ENCODE measurements around the gene ATP2A2. TPM values are rescaled to one million over a fixed set of nuclear protein-coding genes. Genes with fewer than 3 reads are reported as not detected.
"Not testable (repeated sequence)": the region's sequence is repeated elsewhere in the genome, so short reads cannot be mapped to it uniquely, and the experiment has no call there.

Gene ATP2A2
- total and polyA plus RNA-seq, 12 donors, result 316 to 4,750 (median 1,535) TPM

DNA sequence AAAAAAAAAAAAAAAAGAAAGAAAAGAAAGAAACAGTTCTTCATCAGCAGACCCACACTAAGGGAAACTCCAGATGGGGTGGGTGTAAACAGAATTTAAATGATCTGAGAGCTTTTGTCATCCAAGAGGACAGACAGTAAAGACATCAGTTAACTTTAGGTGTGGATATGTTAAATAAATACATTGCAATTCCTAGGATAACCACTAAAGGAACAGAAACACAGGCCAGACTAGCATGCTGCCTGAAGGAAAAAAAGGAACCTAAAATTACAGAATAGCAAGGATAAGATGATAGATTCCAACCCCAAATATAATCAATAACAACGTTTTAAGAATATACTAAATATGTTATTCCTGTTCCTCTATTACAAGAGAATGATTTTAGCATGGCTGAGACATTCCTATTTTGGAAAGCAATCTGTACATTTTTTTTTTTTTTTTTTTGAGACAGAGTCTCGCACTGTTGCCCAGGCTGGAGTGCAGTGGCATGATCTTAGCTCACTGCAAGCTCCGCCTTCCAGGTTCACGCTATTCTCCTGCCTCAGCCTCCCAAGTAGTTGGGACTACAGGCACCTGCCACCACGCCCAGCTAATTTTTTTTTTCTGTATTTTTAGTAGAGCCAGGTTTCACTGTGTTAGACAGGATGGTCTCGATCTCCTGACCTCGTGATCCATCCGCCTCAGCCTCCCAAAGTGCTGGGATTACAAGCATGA, 77.5 kb downstream of the ATP2A2 start:
- intact Hi-C loops (cut with DNase I); H3K36me3 ChIP-seq; H3K27me3 ChIP-seq; H3K9me3 ChIP-seq; DNase-seq; ATAC-seq; H3K4me3 ChIP-seq; H3K27ac ChIP-seq: not testable (repeated sequence)
- H3K4me1 ChIP-seq, result peaks cover 0 to 23% (median 0%) of the 10 kb centered on the region in 9 donors
- WGBS, 2 donors, result 89 to 90% methylated on average over 7 to 8 of the region's 8 CpGs
- TF ChIP-seq, protein P1, sequence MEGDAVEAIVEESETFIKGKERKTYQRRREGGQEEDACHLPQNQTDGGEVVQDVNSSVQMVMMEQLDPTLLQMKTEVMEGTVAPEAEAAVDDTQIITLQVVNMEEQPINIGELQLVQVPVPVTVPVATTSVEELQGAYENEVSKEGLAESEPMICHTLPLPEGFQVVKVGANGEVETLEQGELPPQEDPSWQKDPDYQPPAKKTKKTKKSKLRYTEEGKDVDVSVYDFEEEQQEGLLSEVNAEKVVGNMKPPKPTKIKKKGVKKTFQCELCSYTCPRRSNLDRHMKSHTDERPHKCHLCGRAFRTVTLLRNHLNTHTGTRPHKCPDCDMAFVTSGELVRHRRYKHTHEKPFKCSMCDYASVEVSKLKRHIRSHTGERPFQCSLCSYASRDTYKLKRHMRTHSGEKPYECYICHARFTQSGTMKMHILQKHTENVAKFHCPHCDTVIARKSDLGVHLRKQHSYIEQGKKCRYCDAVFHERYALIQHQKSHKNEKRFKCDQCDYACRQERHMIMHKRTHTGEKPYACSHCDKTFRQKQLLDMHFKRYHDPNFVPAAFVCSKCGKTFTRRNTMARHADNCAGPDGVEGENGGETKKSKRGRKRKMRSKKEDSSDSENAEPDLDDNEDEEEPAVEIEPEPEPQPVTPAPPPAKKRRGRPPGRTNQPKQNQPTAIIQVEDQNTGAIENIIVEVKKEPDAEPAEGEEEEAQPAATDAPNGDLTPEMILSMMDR (IDR thresholded peaks at IDR 0.05), result peak in 2 of 9 donors; percentile 23 to 28

DNA sequence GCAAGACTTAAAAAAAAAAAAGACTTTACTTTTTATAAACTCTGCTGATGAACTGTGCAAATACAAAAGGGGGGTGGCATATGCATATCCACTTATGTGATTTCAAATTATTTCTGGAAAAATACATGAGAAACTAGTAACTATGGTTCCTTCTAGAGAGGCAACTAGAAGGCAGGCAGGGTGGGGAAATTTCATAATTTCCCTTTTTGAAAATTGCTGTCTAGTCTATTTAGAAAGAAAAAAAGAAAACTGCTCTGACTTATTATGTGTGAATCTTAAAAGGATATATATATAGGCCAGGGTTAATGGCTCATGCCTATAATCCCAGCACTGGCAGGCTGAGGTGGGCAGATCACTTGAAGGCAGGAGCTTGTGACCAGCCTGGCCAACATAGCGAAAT, 80.2 kb downstream of the ATP2A2 start:
- no peak for ATAC-seq
- intact Hi-C loops (cut with DNase I), result no loop called here
- 88 to 96% methylated on average over 1 of the region's 1 CpG for WGBS, 2 donors
- H3K36me3 ChIP-seq, result no peaks in the 10 kb centered on the region
- H3K4me1 ChIP-seq, result peaks cover 0 to 17% (median 0%) of the 10 kb centered on the region in 9 donors
- H3K9me3 ChIP-seq, result no peaks in the 10 kb centered on the region
- DNase-seq, result no peak
- H3K27ac ChIP-seq, result no peak overlapping the region
- TF ChIP-seq, protein P1 (IDR thresholded peaks at IDR 0.05), result no peak
- H3K27me3 ChIP-seq, result no peaks in the 10 kb centered on the region
- no peak overlapping the region for H3K4me3 ChIP-seq

DNA sequence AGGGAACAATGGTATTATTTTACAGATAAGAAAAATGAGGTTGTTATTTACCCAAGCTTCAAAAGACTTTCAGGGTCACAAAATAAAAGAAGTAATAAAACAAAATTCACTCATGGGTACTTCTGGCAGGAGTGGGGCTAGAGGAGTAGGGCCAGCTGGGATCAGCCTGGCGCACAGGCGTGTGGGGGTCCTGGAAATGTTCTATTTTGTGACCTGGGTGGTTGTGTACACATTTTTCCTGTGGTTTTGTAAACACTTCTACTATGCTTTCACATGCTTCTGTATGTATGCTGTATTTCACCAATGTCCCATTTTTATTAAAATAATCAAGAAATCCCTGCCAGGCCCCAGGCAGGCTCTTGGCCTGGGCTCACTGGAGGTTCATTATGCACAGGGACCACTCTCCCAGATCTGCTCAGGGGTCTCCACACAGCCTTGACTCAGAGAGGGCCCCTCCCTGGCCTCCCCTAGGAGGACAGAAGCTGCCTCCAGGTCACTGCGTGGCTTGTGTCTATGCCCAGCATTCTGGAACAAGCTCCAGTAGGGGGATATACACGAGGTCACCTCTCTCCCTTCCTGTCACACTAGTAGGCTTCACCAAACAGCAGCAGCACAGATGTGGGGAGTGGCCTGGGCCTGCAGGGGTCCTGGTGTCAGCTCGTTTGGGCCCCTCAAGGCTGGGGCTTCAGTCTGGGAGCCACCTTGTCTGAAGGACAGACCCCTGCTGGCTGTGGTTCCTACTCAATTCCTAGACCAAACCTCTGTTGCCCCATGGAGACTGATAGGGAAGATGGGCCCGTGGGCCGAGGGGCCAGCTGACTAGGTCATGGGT, 84.7 kb downstream of the ATP2A2 start:
- peaks cover 0 to 23% (median 0%) of the 10 kb centered on the region in 9 donors for H3K4me1 ChIP-seq
- TF ChIP-seq, protein P1 (IDR thresholded peaks at IDR 0.05), result no peak
- no peak overlapping the region for H3K27ac ChIP-seq
- intact Hi-C loops (cut with DNase I), result no loop called here
- no peaks in the 10 kb centered on the region for H3K27me3 ChIP-seq
- H3K4me3 ChIP-seq, result no peak overlapping the region
- WGBS, 2 donors, result 80% methylated on average over 7 of the region's 7 CpGs
- DNase-seq (no peak), ATAC-seq (peak in 1 of 8 donors; percentile 19)
- H3K36me3 ChIP-seq, result peaks cover 0 to 10% (median 0%) of the 10 kb centered on the region in 9 donors
- no peaks in the 10 kb centered on the region for H3K9me3 ChIP-seq

DNA sequence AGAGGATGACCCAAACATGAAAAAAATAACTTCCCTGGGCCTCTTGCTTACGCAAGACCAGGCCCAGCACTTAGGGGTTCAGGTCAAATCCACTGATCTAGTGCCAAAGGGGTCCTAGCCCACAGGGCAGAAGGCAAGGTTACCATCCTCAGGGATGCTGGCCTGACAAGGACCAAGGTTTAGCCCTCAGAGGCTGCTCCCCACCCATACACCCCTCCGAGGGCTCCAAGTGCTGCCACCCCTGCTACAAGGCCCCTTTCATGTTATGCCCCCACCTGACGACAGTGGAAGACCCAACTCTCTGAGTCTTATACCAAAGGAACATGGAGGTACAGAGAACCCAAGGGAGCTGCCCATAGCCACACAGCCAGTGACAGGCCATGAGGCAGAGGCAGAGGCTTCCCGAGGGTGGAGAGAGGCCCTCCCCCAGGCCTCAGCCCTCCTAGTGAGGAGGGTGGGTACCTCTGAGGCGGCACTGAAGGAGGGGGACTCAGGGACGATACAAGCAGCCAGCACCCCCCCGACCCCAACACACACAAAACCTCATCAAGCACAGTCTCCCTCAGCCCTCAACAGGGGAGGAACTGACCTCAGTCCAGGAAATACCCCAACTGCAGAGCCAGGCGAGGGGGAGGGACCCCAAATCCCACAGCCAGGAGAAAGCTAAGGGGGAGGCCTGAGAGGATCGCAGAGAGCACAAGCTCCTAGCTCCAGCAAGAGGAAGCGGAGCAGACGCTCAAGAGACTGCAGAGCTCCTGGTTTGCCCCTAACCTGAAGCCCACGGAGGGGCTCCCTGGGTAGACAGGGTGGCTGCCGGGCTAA, 85.5 kb downstream of the ATP2A2 start:
- ATAC-seq, result peak in 3 of 8 donors; percentile 6 to 35 (median 13)
- peaks cover 0 to 17% (median 0%) of the 10 kb centered on the region in 9 donors for H3K36me3 ChIP-seq
- TF ChIP-seq, protein P1 (IDR thresholded peaks at IDR 0.05), result no peak
- WGBS, 2 donors, result 69 to 77% methylated on average over 13 of the region's 13 CpGs
- peaks cover 0 to 22% (median 7%) of the 10 kb centered on the region in 9 donors for H3K4me1 ChIP-seq
- no peak overlapping the region for H3K4me3 ChIP-seq
- intact Hi-C loops (cut with DNase I), result no loop called here
- DNase-seq, result no peak
- peak overlapping the region in 3 of 10 donors; percentile 22 to 58 (median 36) for H3K27ac ChIP-seq
- no peaks in the 10 kb centered on the region for H3K9me3 ChIP-seq
- no peaks in the 10 kb centered on the region for H3K27me3 ChIP-seq

Measured in heart right ventricle (tissue), 16 donors.